HG02798 (cell line): Measurements from ENCODE around the gene KCNQ1OT1.

Source experiments
- ATAC-seq: cut with Tn5 transposase; IDR thresholded peaks from one replicate; pipeline ENCODE4 v1.9.1; 2021; ENCODE audit warnings: mild to moderate bottlenecking; ENCODE audit not compliant: unreplicated experiment, poor library complexity

Gene KCNQ1OT1

GRCh38 chr11:2737866-2738265 lies 38.1 kb upstream of the KCNQ1OT1 start:
- ATAC-seq: no peak

- ATAC-seq: no peak
These were observed 37.4 kb upstream of the KCNQ1OT1 start for GRCh38 chr11:2737226-2737590.

- no peak for ATAC-seq
These were observed 36.9 kb upstream of the KCNQ1OT1 start for GRCh38 chr11:2736577-2737225.

- ATAC-seq: no peak
These were observed 35.3 kb upstream of the KCNQ1OT1 start for GRCh38 chr11:2735053-2735589.

GRCh38 chr11:2734181-2735052 lies 34.6 kb upstream of the KCNQ1OT1 start:
- no peak for ATAC-seq

GRCh38 chr11:2732940-2733628 lies 33.3 kb upstream of the KCNQ1OT1 start:
- no peak for ATAC-seq

- no peak for ATAC-seq
These were observed 32.6 kb upstream of the KCNQ1OT1 start for GRCh38 chr11:2732261-2732939.

GRCh38 chr11:2731130-2732125 lies 31.6 kb upstream of the KCNQ1OT1 start:
- ATAC-seq: no peak

GRCh38 chr11:2730272-2731129 lies 30.7 kb upstream of the KCNQ1OT1 start:
- ATAC-seq: no peak

GRCh38 chr11:2729841-2730240 lies 30.0 kb upstream of the KCNQ1OT1 start:
- no peak for ATAC-seq

GRCh38 chr11:2728663-2729332 lies 29.0 kb upstream of the KCNQ1OT1 start:
- no peak for ATAC-seq

GRCh38 chr11:2728128-2728662 lies 28.4 kb upstream of the KCNQ1OT1 start:
- no peak for ATAC-seq

- no peak for ATAC-seq
These were observed 27.2 kb upstream of the KCNQ1OT1 start for GRCh38 chr11:2726964-2727363.

- no peak for ATAC-seq
These were observed 25.8 kb upstream of the KCNQ1OT1 start for GRCh38 chr11:2725368-2726300.

GRCh38 chr11:2724653-2725367 lies 25.0 kb upstream of the KCNQ1OT1 start:
- no peak for ATAC-seq

- ATAC-seq: no peak
These were observed 24.3 kb upstream of the KCNQ1OT1 start for GRCh38 chr11:2724104-2724503.
